GM13976 (cell line): ENCODE data around the gene SLC6A8.

Source experiments
- DNase-seq: peaks from one replicate; pipeline ENCODE4 v3.0.0; 2012; ENCODE audit warnings: low spot score
- in situ Hi-C: fragments of 300-500 bp; cut with MboI; formaldehyde crosslinking; loops from one replicate; pipeline ENCODE4 v1.12.0; 2022; ENCODE audit warnings: low sequenced_read_pairs, mixed read lengths, inconsistent platforms; ENCODE audit not compliant: unreplicated experiment
- TF ChIP-seq, protein P1 (sequence below): IDR thresholded peaks from 2 replicates; pipeline ENCODE4 v1.5.1; 2012; ENCODE audit warnings: borderline replicate concordance, mild to moderate bottlenecking; ENCODE audit not compliant: insufficient read depth; ENCODE audit errors: extremely low read depth, missing control alignments, control extremely low read depth

SLC6A8 gene

DNA sequence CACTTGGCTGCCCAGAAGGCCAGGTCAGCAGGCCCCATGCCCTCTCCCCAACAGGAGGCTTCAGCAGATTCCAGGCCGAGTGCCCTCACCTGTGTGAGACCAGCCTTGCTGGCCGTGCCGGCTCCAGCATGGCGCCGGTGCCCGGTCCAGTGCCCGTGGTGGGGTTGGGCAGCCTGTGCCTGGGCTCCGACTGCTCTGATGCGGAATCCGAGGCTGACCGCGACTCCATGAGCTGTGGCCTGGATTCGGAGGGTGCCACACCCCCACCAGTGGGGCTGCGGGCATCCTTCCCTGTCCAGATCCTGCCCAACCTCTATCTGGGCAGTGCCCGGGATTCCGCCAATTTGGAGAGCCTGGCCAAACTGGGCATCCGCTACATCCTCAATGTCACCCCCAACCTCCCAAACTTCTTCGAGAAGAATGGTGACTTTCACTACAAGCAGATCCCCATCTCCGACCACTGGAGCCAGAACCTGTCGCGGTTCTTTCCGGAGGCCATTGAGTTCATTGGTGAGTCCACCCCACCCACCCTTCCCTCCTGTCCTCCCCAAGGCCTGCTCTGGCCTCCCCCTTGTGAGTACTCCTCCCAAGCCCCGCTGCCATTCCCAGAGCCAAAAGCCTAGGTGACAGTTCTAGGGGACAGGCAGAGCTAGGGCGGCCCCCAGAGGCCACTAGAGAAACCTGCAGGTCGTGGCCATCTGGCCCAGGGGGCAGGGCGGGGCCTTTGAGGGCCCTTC, 38.4 kb upstream of the SLC6A8 start:
- in situ Hi-C loops = no loop called here
- peak; percentile 87 for DNase-seq

DNA sequence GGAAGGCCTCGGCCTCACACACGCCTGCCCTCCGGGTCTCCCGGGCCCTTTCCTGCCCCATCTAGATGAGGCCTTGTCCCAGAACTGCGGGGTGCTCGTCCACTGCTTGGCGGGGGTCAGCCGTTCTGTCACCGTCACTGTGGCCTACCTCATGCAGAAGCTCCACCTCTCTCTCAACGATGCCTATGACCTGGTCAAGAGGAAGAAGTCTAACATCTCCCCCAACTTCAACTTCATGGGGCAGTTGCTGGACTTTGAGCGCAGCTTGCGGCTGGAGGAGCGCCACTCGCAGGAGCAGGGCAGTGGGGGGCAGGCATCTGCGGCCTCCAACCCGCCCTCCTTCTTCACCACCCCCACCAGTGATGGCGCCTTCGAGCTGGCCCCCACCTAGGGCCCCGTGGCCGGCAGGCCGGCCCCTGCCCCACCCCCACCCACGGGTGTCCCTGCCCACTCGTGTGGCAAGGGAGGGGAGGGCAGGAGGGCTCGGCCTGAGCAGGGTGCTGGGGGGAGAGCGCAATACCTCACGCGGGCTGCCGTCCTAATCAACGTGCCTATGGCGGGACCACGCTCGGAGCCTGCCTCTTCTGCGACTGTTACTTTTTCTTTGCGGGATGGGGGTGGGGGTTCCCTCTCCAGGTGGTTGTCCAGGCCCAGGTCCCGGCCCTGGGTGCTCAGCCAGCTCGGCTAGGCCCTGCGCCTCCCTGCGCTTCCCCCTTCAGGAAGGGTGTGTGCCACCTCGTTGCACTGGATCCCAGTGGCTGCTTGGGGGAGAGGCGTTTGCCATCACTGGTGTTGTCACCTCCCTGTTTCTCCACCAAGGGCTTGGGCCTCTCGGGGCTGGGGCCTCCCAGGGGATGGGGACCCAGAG, 37.6 kb upstream of the SLC6A8 start:
- DNase-seq = no peak
- in situ Hi-C loops = loop anchor here (25.0 kb wide), 1 partner anchor 688 kb away; no protein-coding TSS in a partner anchor
- TF ChIP-seq, protein P1, sequence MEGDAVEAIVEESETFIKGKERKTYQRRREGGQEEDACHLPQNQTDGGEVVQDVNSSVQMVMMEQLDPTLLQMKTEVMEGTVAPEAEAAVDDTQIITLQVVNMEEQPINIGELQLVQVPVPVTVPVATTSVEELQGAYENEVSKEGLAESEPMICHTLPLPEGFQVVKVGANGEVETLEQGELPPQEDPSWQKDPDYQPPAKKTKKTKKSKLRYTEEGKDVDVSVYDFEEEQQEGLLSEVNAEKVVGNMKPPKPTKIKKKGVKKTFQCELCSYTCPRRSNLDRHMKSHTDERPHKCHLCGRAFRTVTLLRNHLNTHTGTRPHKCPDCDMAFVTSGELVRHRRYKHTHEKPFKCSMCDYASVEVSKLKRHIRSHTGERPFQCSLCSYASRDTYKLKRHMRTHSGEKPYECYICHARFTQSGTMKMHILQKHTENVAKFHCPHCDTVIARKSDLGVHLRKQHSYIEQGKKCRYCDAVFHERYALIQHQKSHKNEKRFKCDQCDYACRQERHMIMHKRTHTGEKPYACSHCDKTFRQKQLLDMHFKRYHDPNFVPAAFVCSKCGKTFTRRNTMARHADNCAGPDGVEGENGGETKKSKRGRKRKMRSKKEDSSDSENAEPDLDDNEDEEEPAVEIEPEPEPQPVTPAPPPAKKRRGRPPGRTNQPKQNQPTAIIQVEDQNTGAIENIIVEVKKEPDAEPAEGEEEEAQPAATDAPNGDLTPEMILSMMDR = no peak

More for the DNA sequence above, 38.4 kb upstream of the SLC6A8 start:
- TF ChIP-seq, protein P1 = peak; percentile 66

DNA sequence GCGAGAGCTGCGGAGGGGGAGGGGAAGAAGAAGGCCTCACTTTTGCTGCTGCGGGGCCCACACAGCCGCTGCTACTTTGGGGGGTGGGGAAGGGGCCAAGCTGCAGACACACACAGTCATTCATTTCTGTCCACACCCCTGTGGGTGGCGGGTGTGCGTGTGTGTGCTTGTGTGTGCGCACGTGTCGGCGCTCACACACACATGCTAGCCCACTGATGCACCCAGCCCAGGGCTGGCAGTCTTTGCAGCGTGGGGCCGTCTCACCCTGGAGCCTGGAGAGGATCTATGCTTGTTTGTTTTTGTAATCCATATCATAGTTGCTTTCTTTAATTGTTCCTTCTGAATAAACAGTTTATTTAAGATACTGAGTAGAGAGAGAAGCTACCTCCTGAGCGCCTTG, 36.8 kb upstream of the SLC6A8 start:
- no peak for DNase-seq
- TF ChIP-seq, protein P1 = no peak
- in situ Hi-C loops = loop anchor here (25.0 kb wide), 1 partner anchor 689 kb away; no protein-coding TSS in a partner anchor

DNA sequence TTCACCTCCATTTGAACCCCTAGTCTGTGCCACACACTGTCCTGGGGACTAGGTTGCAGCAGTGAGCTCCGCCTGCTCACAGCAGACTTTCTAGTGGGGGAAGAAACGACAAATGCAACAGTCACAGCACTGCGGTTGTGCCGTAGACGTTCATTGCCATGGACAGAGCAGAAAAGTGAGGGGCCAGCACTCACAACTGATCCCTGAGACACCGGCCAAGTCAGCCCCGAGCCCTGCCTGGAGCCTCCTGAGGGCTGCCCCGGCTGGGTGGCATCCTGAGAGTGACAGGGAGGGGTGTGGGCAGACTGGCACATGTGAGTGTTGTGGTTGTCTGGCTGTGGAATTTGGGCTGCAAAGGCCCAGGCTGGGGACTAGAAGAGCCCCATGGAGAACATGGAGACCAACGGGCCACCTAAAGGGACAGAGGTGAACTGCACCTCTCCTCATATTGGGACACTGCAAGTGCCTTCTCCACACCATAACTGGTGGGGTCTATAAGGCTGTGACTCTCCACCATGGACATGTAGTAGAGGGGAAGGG, 36.1 kb upstream of the SLC6A8 start:
- TF ChIP-seq, protein P1 = no peak
- in situ Hi-C loops = loop anchor here (25.0 kb wide), 1 partner anchor 689 kb away; no protein-coding TSS in a partner anchor
- no peak for DNase-seq

DNA sequence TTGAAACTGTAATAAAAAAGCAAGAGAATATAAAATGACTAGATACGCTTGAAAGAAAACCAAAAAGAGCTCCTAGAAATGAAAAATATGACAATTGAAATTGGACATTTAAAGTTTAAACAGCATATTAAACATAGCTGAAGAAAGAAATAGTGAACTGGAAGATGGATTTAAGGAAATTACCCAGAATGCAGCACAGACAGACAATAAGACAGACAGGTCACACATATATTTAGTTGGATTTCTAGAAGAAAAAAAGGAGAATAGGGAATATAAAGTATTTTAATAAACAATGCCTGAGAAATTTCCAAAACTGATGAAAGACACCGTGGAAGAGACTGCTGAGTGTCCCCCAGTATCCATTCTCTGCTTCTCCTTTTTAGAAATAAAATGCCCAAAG, 34.2 kb upstream of the SLC6A8 start:
- in situ Hi-C loops = loop anchor here (25.0 kb wide), 1 partner anchor 691 kb away; no protein-coding TSS in a partner anchor
- TF ChIP-seq, protein P1 = no peak
- no peak for DNase-seq

DNA sequence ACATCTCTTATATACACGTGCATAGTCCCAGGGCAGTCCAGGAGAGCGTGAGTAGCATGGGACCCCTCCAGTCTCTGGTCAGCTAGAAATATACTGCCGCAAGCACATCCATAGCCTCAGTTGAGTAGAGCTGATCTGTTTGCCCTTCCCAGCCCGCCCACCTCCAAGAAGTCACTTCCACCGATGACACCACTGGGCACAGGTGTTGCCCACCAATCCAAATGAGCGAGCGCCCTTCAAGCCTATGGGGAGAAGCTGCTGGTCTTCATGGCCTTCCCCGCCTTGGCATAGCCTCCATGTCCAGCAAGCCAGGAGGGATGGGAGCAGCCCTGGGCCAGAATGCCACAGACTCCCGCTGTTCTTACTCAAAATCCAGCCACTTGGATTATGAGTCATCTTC, 30.6 kb upstream of the SLC6A8 start:
- TF ChIP-seq, protein P1 = no peak
- no peak for DNase-seq
- in situ Hi-C loops = loop anchor here (25.0 kb wide), 1 partner anchor 695 kb away; no protein-coding TSS in a partner anchor
